Left lung (tissue), 10 donors: ENCODE results near the gene REG3A. TPM values are rescaled to one million over a fixed set of nuclear protein-coding genes. Genes with fewer than 3 reads are reported as not detected.

Experiments used
- ATAC-seq: fragments of 200-7000 bp; cut with Tn5 transposase; one replicate; pipeline ENCODE4 v1.9.1; 2020; ENCODE audit warnings: moderate library complexity
- DNase-seq, 4 donors: peaks; one replicate each; pipeline ENCODE4 v3.0.0-alpha.2; 2013 to 2020
- H3K27ac ChIP-seq, 2 donors: fragments of 200-600 bp; sonication (generic) in 1 of 2; one replicate each; pipeline versions ENCODE4 v1.5.0 to v1.8.0; 2020 to 2021
- H3K27me3 ChIP-seq, 2 donors: fragments of 200-600 bp; sonication (generic) in 1 of 2; one replicate each; pipeline versions ENCODE4 v1.5.0 to v1.8.0; 2020 to 2021
- H3K36me3 ChIP-seq, 2 donors: fragments of 200-600 bp; sonication (generic) in 1 of 2; one replicate each; pipeline versions ENCODE4 v1.5.0 to v1.8.0; 2020 to 2021
- H3K4me1 ChIP-seq, 2 donors: fragments of 200-600 bp; one replicate each; pipeline ENCODE4 v1.8.0; 2021
- H3K4me3 ChIP-seq, 2 donors: fragments of 200-600 bp; sonication (generic) in 1 of 2; one replicate each; pipeline versions ENCODE4 v1.5.0 to v1.8.0; 2020 to 2021; ENCODE audit warnings: mild to moderate bottlenecking in 1 of 2
- H3K9me3 ChIP-seq, 2 donors: fragments of 200-600 bp; sonication (generic) in 1 of 2; one replicate each; pipeline versions ENCODE4 v1.5.0 to v1.8.0; 2020 to 2021
- intact Hi-C, 2 donors: fragments of 100-400 bp; cut with DNase I; formaldehyde crosslinking; loops; one replicate each; pipeline versions ENCODE4 v1.11.2 to v1.14.2; 2022
- polyA plus RNA-seq, 6 donors: library from polyadenylated mRNA; unstranded; fragments of 120-200 nt; gene quantifications; one replicate each; pipeline ENCODE4 v1.2.1, GENCODE V29; 2013; ENCODE audit not compliant: insufficient read length in 6 of 6
- total RNA-seq, 2 donors: library from RNA; stranded (reverse); fragmentation: NEBNext Ultra II Directional; extraction: Animal tissue kit (Norgen Biotek cat#: 25700); gene quantifications; one replicate each; pipeline ENCODE4 v1.2.1, GENCODE V29; 2021
- TF ChIP-seq, protein P1 (sequence below), 2 donors: fragments of 200-600 bp; sonication (generic) in 1 of 2; IDR thresholded peaks; one replicate each; pipeline versions ENCODE4 v1.5.0 to v1.8.0; 2021; ENCODE audit warnings: antibody characterized with exemption in 2 of 2
- donor health status: DM: no; HTN: yes; CAD: no.
- donor health status: DM: no; HTN: no; CAD: no.

REG3A gene
- total and polyA plus RNA-seq, 8 donors, result not detected

DNA sequence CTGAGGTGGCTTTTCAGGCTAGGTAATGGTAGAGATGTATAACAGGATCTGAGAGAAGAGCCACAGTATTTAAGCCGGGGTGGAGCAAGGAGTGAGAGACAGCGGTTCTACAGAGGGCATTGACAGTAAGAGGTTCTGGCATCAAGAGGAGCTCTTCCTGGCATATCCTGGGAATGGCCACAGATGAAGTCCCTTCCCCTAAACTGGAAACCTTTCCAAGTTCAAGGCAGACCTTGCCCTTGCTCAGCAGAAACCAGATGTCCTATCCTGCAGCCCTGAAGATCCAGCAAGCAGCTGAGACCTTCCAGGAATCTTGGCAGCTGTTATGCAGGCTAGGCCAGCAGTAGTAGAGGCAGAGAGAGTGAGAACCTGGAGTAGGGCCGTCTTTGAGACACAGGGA lies 21.2 kb downstream of the REG3A start:
- H3K27me3 ChIP-seq, result no peaks in the 10 kb centered on the region
- H3K4me3 ChIP-seq, result no peak overlapping the region
- DNase-seq (no peak), ATAC-seq (no peak)
- intact Hi-C loops, result no loop called here
- no peaks in the 10 kb centered on the region for H3K4me1 ChIP-seq
- TF ChIP-seq, protein P1, sequence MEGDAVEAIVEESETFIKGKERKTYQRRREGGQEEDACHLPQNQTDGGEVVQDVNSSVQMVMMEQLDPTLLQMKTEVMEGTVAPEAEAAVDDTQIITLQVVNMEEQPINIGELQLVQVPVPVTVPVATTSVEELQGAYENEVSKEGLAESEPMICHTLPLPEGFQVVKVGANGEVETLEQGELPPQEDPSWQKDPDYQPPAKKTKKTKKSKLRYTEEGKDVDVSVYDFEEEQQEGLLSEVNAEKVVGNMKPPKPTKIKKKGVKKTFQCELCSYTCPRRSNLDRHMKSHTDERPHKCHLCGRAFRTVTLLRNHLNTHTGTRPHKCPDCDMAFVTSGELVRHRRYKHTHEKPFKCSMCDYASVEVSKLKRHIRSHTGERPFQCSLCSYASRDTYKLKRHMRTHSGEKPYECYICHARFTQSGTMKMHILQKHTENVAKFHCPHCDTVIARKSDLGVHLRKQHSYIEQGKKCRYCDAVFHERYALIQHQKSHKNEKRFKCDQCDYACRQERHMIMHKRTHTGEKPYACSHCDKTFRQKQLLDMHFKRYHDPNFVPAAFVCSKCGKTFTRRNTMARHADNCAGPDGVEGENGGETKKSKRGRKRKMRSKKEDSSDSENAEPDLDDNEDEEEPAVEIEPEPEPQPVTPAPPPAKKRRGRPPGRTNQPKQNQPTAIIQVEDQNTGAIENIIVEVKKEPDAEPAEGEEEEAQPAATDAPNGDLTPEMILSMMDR (IDR thresholded peaks at IDR 0.05), result no peak
- no peak overlapping the region for H3K27ac ChIP-seq
- H3K9me3 ChIP-seq, result no peaks in the 10 kb centered on the region
- H3K36me3 ChIP-seq, result no peaks in the 10 kb centered on the region

DNA sequence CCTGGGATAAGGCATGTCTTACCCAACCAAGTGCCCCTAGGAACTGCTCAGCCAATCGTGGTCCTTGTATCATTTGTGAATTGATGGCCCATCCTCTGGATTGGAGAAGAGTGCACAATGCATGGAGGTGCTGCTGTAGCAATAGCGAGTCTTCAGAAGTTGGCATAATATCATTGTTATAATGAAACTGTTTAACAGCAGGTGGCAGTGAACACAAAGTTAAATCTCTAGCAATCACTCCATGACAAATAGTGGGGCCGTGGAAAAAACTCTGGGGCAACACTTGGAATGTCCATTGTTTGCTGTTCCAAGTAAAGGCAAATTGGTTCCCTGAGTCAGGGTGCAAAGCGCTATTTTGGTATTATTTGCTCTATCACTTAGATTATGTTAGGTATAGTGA lies 27.9 kb downstream of the REG3A start:
- Histone ChIP-seq H3K27me3 (no peaks in the 10 kb centered on the region), H3K4me3 (no peak overlapping the region), H3K36me3 (no peaks in the 10 kb centered on the region), H3K27ac (no peak overlapping the region), H3K9me3 (no peaks in the 10 kb centered on the region), H3K4me1 (no peaks in the 10 kb centered on the region)
- ATAC-seq, result no peak
- TF ChIP-seq, protein P1 (IDR thresholded peaks at IDR 0.05), result no peak
- intact Hi-C loops, result no loop called here
- DNase-seq, result no peak

DNA sequence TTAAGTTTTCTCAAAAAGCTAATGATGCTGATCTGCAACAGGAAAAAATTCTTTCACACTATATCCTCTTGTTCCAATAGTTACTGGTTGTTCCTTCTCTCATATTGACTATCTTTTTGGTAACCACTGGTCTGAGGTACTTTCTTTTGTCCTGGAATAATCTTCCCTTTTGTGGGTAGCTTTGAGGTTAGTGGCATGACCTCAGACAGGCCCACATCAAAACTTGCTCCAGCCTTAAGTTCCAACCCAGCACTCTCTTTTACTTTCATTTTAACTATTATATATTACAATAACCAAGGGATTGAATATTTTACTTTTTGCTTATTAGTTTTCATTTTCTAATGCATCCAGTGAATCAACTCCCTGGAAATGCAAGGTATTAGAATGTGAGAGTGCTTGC lies 29.7 kb downstream of the REG3A start:
- TF ChIP-seq, protein P1 (IDR thresholded peaks at IDR 0.05), result no peak
- no peaks in the 10 kb centered on the region for H3K4me1 ChIP-seq
- H3K27me3 ChIP-seq, result no peaks in the 10 kb centered on the region
- no peak for ATAC-seq
- no peaks in the 10 kb centered on the region for H3K9me3 ChIP-seq
- no peak overlapping the region for H3K27ac ChIP-seq
- no peak overlapping the region for H3K4me3 ChIP-seq
- DNase-seq, result no peak
- intact Hi-C loops, result no loop called here
- H3K36me3 ChIP-seq, result no peaks in the 10 kb centered on the region

DNA sequence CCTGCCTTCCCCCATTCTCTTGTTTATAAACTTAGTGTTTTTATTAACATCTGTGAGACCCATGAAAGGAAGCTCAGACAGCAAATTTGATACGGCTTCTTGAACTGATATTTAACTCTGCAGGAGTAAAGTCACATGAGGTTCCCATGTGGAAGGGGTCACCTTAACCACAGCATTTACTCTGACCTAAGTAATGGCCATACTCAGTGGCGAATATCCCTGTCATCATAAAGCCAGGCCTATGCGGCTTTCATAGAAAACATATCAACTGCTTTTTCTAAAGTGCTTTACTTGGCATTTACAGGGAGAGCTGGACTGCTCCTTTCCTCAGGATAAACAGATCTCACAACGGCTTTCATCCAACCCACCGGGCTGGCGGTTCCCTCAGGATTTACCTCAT lies 30.3 kb downstream of the REG3A start:
- H3K4me3 ChIP-seq, result no peak overlapping the region
- ATAC-seq, result no peak
- no peaks in the 10 kb centered on the region for H3K4me1 ChIP-seq
- intact Hi-C loops, result no loop called here
- TF ChIP-seq, protein P1 (IDR thresholded peaks at IDR 0.05), result no peak
- no peaks in the 10 kb centered on the region for H3K36me3 ChIP-seq
- DNase-seq, result no peak
- no peaks in the 10 kb centered on the region for H3K9me3 ChIP-seq
- H3K27me3 ChIP-seq, result no peaks in the 10 kb centered on the region
- no peak overlapping the region for H3K27ac ChIP-seq

DNA sequence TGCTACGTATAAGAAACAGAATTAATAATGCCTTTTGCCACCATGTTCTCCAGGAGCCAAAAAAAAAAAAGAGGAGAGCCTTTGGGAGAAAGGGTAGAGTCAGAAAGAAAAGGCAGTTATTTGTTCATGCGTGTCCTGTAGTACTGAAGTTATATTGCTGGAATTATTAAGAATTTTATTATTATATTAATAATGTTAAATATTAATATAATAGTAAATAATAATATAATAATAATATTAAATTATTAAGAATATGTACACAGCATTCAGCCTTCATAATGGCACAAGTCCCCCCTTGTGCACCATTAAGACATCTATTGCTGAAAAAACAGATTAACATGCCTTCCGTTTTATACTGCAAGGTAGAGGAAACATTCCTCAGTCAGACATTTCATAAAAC lies 31.1 kb downstream of the REG3A start:
- no peak for DNase-seq
- ATAC-seq, result no peak
- TF ChIP-seq, protein P1 (IDR thresholded peaks at IDR 0.05), result no peak
- Histone ChIP-seq H3K27me3 (no peaks in the 10 kb centered on the region), H3K9me3 (no peaks in the 10 kb centered on the region), H3K4me3 (no peak overlapping the region), H3K36me3 (no peaks in the 10 kb centered on the region), H3K4me1 (no peaks in the 10 kb centered on the region), H3K27ac (no peak overlapping the region)
- intact Hi-C loops, result no loop called here
